HEK293 (cell line): ENCODE data around the gene ABLIM2.
A peak's percentile ranks its signal among the peaks of the same experiment; 100 is the strongest.

Experiments
- CTCF ChIA-PET: fragments of 350-600 bp; formaldehyde crosslinking; extraction: SDS; loops from one replicate; lab custom pipeline; 2021; ENCODE audit warnings: antibody characterized with exemption; lab: Yijun Ruan, JAX
- POLR2A ChIA-PET: fragments of 300-600 bp; formaldehyde crosslinking; extraction: SDS; loops from one replicate; lab custom pipeline; 2020; ENCODE audit warnings: antibody characterized with exemption, inconsistent platforms; lab: Yijun Ruan, JAX
- H3K27ac ChIP-seq: fragments of 200-500 bp; sonication (Bioruptor generic); 2 replicates; pipeline ENCODE4 v1.5.1; 2014; ENCODE audit warnings: low read depth, low read length, control low read depth, inconsistent platforms; ENCODE audit errors: extremely low read depth
- H3K36me3 ChIP-seq, 2 experiments: fragments of 200-500 bp in 1 of 2; sonication (Bioruptor generic) in 1 of 2; 1 replicate in 1 of 2; 2 replicates in 1 of 2; pipeline ENCODE4 v1.5.1; 2014 to 2017; ENCODE audit warnings: inconsistent platforms in 2 of 2, low read length in 2 of 2; ENCODE audit not compliant: control insufficient read depth in 2 of 2, insufficient read depth in 1 of 2
- H3K4me1 ChIP-seq: fragments of 200-500 bp; sonication (Bioruptor generic); 2 replicates; pipeline ENCODE4 v1.5.1; 2014; ENCODE audit warnings: mild to moderate bottlenecking, low read length, inconsistent platforms; ENCODE audit not compliant: control insufficient read depth, insufficient read depth
- H3K4me3 ChIP-seq: 2 replicates; pipeline ENCODE4 v1.5.1; 2011; ENCODE audit warnings: low read depth, mild to moderate bottlenecking, control low read depth, low read length, moderate library complexity
- H3K9me3 ChIP-seq: fragments of 200-500 bp; sonication (Bioruptor generic); 2 replicates; pipeline ENCODE4 v1.5.1; 2014; ENCODE audit warnings: low read depth, low read length, inconsistent platforms; ENCODE audit not compliant: control insufficient read depth, insufficient read depth
- GLIS2 ChIP-seq: fragments of 450-650 bp; formaldehyde crosslinking; IDR thresholded peaks from 2 replicates; pipeline ENCODE4 v1.5.1; 2016; ENCODE audit warnings: missing biosample characterization, missing genetic modification characterization
- PRDM1 ChIP-seq: fragments of 450-650 bp; formaldehyde crosslinking; IDR thresholded peaks from 2 replicates; pipeline ENCODE4; 2016; ENCODE audit warnings: missing biosample characterization, missing genetic modification characterization
- YY2 ChIP-seq: fragments of 450-650 bp; formaldehyde crosslinking; IDR thresholded peaks from 2 replicates; pipeline ENCODE4 v1.5.1; 2016; ENCODE audit warnings: missing biosample characterization, missing genetic modification characterization
- ZBTB10 ChIP-seq: fragments of 450-650 bp; formaldehyde crosslinking; IDR thresholded peaks from 2 replicates; pipeline ENCODE4 v1.5.1; 2016; ENCODE audit warnings: missing biosample characterization, missing genetic modification characterization
- ZNF140 ChIP-seq: fragments of 450-650 bp; formaldehyde crosslinking; IDR thresholded peaks from 2 replicates; pipeline ENCODE4 v1.5.1; 2016; ENCODE audit warnings: missing biosample characterization, missing genetic modification characterization
- ZNF155 ChIP-seq: fragments of 450-650 bp; formaldehyde crosslinking; IDR thresholded peaks from 2 replicates; pipeline ENCODE4 v1.5.1; 2016; ENCODE audit warnings: missing biosample characterization, missing genetic modification characterization
- ZNF335 ChIP-seq: fragments of 450-650 bp; formaldehyde crosslinking; conservative IDR thresholded peaks from 2 replicates; pipeline ENCODE4 v1.5.1; 2016; ENCODE audit warnings: missing biosample characterization, missing genetic modification characterization
- ZNF350 ChIP-seq: fragments of 450-650 bp; formaldehyde crosslinking; IDR thresholded peaks from 2 replicates; pipeline ENCODE4 v1.5.0; 2017; ENCODE audit warnings: missing biosample characterization, mild to moderate bottlenecking, missing genetic modification characterization
- ZNF354C ChIP-seq: fragments of 450-650 bp; formaldehyde crosslinking; IDR thresholded peaks from 2 replicates; pipeline ENCODE4 v1.5.1; 2016; ENCODE audit warnings: missing biosample characterization, missing genetic modification characterization, low read depth, borderline replicate concordance
- ZNF416 ChIP-seq: fragments of 450-650 bp; formaldehyde crosslinking; IDR thresholded peaks from 2 replicates; pipeline ENCODE4 v1.5.1; 2016; ENCODE audit warnings: missing biosample characterization, missing genetic modification characterization
- ZNF48 ChIP-seq: fragments of 450-650 bp; formaldehyde crosslinking; IDR thresholded peaks from 2 replicates; pipeline ENCODE4 v1.5.1; 2016; ENCODE audit warnings: missing biosample characterization, missing genetic modification characterization
- ZNF530 ChIP-seq: fragments of 450-650 bp; formaldehyde crosslinking; IDR thresholded peaks from 2 replicates; pipeline ENCODE4 v1.5.1; 2016; ENCODE audit warnings: low read depth, missing biosample characterization, missing genetic modification characterization
- ZNF549 ChIP-seq: fragments of 450-650 bp; IDR thresholded peaks from 2 replicates; pipeline ENCODE4 v1.5.1; 2018; ENCODE audit warnings: missing biosample characterization, missing genetic modification characterization, mild to moderate bottlenecking, inconsistent platforms, moderate library complexity
- ZNF560 ChIP-seq: fragments of 450-650 bp; formaldehyde crosslinking; IDR thresholded peaks from 2 replicates; pipeline ENCODE4 v1.5.1; 2017; ENCODE audit warnings: missing biosample characterization, missing genetic modification characterization, borderline replicate concordance
- ZNF580 ChIP-seq: fragments of 450-650 bp; formaldehyde crosslinking; IDR thresholded peaks from 2 replicates; pipeline ENCODE4 v1.5.1; 2016; ENCODE audit warnings: missing biosample characterization, missing genetic modification characterization
- ZNF624 ChIP-seq: fragments of 450-650 bp; formaldehyde crosslinking; IDR thresholded peaks from 2 replicates; pipeline ENCODE4 v1.5.1; 2017; ENCODE audit warnings: missing biosample characterization, missing genetic modification characterization
- ZNF660 ChIP-seq: fragments of 450-650 bp; IDR thresholded peaks from 2 replicates; pipeline ENCODE4 v1.5.1; 2018; ENCODE audit warnings: missing biosample characterization, mild to moderate bottlenecking, missing genetic modification characterization
- ZNF692 ChIP-seq: fragments of 450-650 bp; formaldehyde crosslinking; IDR thresholded peaks from 2 replicates; pipeline ENCODE4 v1.5.1; 2016; ENCODE audit warnings: missing biosample characterization, missing genetic modification characterization
- ZNF785 ChIP-seq: fragments of 450-650 bp; formaldehyde crosslinking; IDR thresholded peaks from 2 replicates; pipeline ENCODE4 v1.5.1; 2016; ENCODE audit warnings: missing biosample characterization, missing genetic modification characterization
- TF ChIP-seq, protein P1 (sequence below): fragments of 450-650 bp; formaldehyde crosslinking; IDR thresholded peaks from 2 replicates; pipeline ENCODE4 v1.5.0; 2017; ENCODE audit warnings: missing biosample characterization, missing genetic modification characterization, borderline replicate concordance
- TF ChIP-seq, protein P2 (sequence below): fragments of 450-650 bp; formaldehyde crosslinking; IDR thresholded peaks from 2 replicates; pipeline ENCODE4 v1.5.1; 2016; ENCODE audit warnings: missing biosample characterization, missing genetic modification characterization
- TF ChIP-seq, protein P3 (sequence below): fragments of 450-650 bp; formaldehyde crosslinking; IDR thresholded peaks from 2 replicates; pipeline ENCODE4 v1.5.1; 2016; ENCODE audit warnings: missing biosample characterization, missing genetic modification characterization
- TF ChIP-seq, protein P4 (sequence below): fragments of 450-650 bp; formaldehyde crosslinking; optimal IDR thresholded peaks from 2 replicates; pipeline ENCODE3; 2016; ENCODE audit warnings: missing biosample characterization, mild to moderate bottlenecking, missing genetic modification characterization

ABLIM2 gene

DNA sequence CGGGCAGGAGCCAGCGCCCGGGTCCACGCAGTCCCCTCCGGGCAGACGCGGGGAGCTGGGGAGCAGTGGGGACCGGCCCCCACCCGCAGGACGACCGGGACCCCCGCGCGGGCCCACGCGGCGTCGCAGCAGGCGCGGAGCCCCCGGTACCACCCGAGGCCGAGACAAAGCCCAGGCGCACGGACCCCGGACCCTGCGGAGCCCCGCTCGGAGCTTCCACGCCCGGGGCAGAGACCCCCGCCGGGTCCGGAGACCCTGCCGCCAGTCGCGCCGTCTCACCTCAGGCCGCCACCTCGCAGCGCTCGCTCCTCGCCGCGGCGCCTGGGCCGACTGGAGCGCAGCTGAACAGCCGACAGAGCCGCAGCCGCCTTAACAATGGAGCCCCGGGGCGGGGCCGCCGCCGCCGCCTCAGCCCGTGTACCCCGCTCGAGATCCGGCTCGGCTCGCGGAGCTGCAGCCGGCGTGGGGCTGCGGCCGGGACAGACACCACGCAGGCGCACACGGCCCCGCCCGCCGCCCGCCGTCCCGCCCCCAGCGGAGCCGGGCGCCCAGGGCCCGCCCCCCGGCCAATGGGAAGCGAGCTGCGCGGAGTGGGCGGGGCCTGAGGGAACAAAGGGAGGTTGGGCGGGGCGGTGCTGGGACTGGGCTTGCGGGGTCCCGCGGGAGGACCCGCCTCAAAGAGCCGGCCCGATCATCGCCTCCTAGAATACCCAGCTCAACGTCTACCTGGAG lies 219.1 kb downstream of the ABLIM2 start, which contains the start of gene AFAP1 (continued):
- TF ChIP-seq, protein P1, sequence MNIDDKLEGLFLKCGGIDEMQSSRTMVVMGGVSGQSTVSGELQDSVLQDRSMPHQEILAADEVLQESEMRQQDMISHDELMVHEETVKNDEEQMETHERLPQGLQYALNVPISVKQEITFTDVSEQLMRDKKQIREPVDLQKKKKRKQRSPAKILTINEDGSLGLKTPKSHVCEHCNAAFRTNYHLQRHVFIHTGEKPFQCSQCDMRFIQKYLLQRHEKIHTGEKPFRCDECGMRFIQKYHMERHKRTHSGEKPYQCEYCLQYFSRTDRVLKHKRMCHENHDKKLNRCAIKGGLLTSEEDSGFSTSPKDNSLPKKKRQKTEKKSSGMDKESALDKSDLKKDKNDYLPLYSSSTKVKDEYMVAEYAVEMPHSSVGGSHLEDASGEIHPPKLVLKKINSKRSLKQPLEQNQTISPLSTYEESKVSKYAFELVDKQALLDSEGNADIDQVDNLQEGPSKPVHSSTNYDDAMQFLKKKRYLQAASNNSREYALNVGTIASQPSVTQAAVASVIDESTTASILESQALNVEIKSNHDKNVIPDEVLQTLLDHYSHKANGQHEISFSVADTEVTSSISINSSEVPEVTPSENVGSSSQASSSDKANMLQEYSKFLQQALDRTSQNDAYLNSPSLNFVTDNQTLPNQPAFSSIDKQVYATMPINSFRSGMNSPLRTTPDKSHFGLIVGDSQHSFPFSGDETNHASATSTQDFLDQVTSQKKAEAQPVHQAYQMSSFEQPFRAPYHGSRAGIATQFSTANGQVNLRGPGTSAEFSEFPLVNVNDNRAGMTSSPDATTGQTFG = no peak
- peak; percentile 36; the same call in 1 of the 2 replicates for TF ChIP-seq ZNF660 (tag by site-specific recombination)
- TF ChIP-seq ZNF549 (tag by site-specific recombination) = no peak

- Histone ChIP-seq H3K9me3 (no peaks in the 10 kb centered on the region), H3K4me3 (peak overlapping the region; percentile 64), H3K4me1 (no peaks in the 10 kb centered on the region), H3K27ac (peak overlapping the region; percentile 56; the same call in 1 of the 2 replicates), H3K36me3 (no peaks in the 10 kb centered on the region)
- ChIA-PET POLR2A (interaction anchor here (1.1 kb wide), 1 partner anchor 13 kb away, joined by 5 read pairs; no protein-coding TSS in a partner anchor), CTCF (interaction anchor here (0.6 to 0.7 kb wide), 2 partner anchors 107 to 238 kb away, joined by 3 read pairs; no protein-coding TSS in a partner anchor)
- TF ChIP-seq, protein P2, sequence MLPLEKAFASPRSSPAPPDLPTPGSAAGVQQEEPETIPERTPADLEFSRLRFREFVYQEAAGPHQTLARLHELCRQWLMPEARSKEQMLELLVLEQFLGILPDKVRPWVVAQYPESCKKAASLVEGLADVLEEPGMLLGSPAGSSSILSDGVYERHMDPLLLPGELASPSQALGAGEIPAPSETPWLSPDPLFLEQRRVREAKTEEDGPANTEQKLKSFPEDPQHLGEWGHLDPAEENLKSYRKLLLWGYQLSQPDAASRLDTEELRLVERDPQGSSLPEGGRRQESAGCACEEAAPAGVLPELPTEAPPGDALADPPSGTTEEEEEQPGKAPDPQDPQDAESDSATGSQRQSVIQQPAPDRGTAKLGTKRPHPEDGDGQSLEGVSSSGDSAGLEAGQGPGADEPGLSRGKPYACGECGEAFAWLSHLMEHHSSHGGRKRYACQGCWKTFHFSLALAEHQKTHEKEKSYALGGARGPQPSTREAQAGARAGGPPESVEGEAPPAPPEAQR (tag by site-specific recombination) = no peak
- no peak for TF ChIP-seq ZNF530 (tag by site-specific recombination)
- peak; percentile 83 for TF ChIP-seq GLIS2 (tag by site-specific recombination)
- no peak for TF ChIP-seq ZNF350 (tag by site-specific recombination)
- no peak for TF ChIP-seq ZNF692
- no peak for TF ChIP-seq ZNF140 (tag by site-specific recombination)
- TF ChIP-seq ZNF335 (tag by site-specific recombination) = peak; percentile 41
- no peak for TF ChIP-seq ZNF549 (tag by site-specific recombination)
- no peak for TF ChIP-seq YY2 (tag by site-specific recombination)
- 0 out of 2 replicates have a peak, but pooled peaks have one; percentile 67 for TF ChIP-seq ZNF785 (tag by site-specific recombination)
- TF ChIP-seq, protein P3, sequence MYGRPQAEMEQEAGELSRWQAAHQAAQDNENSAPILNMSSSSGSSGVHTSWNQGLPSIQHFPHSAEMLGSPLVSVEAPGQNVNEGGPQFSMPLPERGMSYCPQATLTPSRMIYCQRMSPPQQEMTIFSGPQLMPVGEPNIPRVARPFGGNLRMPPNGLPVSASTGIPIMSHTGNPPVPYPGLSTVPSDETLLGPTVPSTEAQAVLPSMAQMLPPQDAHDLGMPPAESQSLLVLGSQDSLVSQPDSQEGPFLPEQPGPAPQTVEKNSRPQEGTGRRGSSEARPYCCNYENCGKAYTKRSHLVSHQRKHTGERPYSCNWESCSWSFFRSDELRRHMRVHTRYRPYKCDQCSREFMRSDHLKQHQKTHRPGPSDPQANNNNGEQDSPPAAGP = no peak
- TF ChIP-seq, protein P4, sequence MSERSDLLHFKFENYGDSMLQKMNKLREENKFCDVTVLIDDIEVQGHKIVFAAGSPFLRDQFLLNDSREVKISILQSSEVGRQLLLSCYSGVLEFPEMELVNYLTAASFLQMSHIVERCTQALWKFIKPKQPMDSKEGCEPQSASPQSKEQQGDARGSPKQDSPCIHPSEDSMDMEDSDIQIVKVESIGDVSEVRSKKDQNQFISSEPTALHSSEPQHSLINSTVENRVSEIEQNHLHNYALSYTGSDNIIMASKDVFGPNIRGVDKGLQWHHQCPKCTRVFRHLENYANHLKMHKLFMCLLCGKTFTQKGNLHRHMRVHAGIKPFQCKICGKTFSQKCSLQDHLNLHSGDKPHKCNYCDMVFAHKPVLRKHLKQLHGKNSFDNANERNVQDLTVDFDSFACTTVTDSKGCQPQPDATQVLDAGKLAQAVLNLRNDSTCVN = peak; percentile 77
- no peak for TF ChIP-seq ZNF560 (tag by site-specific recombination)
- TF ChIP-seq ZBTB10 (tag by site-specific recombination) = 0 out of 2 replicates have a peak, but pooled peaks have one; percentile 23
- no peak for TF ChIP-seq ZNF48 (tag by site-specific recombination)
- TF ChIP-seq ZNF624 (tag by site-specific recombination) = no peak
- TF ChIP-seq ZNF354C (tag by site-specific recombination) = no peak
- TF ChIP-seq ZNF580 (tag by site-specific recombination) = no peak
- no peak for TF ChIP-seq ZNF155 (tag by site-specific recombination)
- no peak for TF ChIP-seq PRDM1 (tag by site-specific recombination)
- no peak for TF ChIP-seq ZNF416
Observed at GRCh38 chr4:7938609-7939376, 219.8 kb downstream of the ABLIM2 start.
